ENCODE measurements around the gene ELFN1.

ELFN1 gene

DNA sequence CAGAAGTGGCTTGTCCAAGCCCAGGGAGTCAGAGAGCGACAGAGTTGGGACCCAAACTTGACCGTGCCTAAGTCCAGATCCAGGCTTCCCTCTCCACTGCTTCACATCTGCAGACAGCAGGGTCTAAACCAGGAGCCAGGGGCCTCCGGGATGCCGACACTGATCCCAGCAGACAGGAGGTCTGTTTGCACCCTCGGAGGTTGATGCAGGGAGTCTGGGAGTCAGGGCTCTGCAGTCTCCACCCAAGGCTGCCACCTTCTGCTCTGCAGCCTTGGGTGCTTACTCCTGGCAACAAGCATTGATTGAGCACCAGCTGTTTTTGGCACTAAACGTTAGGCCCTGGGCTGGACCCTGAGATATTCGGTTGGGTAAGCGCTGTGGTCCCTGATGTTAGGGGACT is 21.0 kb downstream of the ELFN1 start:
- no peak overlapping the region for H3K4me3 ChIP-seq (ENCODE audit: low read depth, low read length)
- no peak for DNase-seq (ENCODE audit: low read depth)
- no peak for TF ChIP-seq CTCF (IDR thresholded peaks at IDR 0.05; ENCODE audit: insufficient read depth, low read depth, low read length, missing control alignments)

DNA sequence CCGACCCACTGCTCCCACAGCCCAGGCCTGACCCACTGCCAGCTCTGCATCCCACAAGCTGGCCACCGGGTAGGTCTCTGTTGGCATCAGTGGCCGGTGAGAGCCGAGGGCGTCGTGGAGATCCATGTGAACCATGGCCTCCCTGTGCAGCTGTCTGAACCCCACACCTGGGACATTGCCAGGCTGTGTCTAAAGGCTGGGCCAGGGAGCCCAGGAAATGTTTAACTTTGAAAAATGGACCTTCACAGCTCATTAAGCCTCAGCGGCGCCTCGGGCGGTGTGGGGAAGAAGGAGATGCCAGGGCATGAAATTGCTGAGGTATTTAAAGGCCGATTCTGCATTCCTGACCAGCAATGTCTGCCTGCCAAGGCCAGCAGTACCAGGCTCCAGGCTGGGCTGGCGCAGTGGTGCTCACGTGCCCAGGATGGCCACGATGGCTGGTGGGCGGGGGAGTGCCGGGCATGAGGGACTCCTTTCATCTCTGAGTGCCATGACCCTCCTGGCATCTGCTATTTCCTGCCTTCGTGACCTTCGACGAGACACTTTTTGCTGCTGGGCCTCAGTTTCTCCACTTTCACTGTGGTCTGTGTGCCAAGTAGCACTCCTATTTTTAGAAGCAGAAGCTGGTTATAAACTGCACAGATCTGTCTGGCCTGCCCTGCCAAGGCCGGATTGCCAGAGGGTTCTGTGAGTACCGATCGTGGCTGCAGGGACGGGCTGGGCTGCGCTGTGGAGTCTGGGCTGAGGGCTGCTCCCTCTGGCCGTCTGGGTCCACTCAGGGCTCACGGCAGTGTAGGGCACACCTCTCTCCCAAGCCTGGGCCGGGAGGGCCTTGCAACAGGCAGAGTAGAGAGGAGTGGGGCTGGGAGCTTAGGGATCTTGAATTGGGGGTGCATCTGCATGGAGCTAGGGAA is 21.8 kb downstream of the ELFN1 start:
- no peak for TF ChIP-seq CTCF (IDR thresholded peaks at IDR 0.05; ENCODE audit: insufficient read depth, low read depth, low read length, missing control alignments)
- H3K4me3 ChIP-seq (ENCODE audit: low read depth, low read length): no peak overlapping the region
- DNase-seq (ENCODE audit: low read depth): no peak

GRCh38 chr7:1692515-1693418 is 22.7 kb downstream of the ELFN1 start:
- no peak overlapping the region for H3K4me3 ChIP-seq (ENCODE audit: low read depth, low read length)
- no peak for TF ChIP-seq CTCF (IDR thresholded peaks at IDR 0.05; ENCODE audit: insufficient read depth, low read depth, low read length, missing control alignments)
- DNase-seq (ENCODE audit: low read depth): no peak

GRCh38 chr7:1693419-1693990 is 23.4 kb downstream of the ELFN1 start:
- H3K4me3 ChIP-seq (ENCODE audit: low read depth, low read length): no peak overlapping the region
- no peak for TF ChIP-seq CTCF (IDR thresholded peaks at IDR 0.05; ENCODE audit: insufficient read depth, low read depth, low read length, missing control alignments)
- DNase-seq (ENCODE audit: low read depth): no peak

GRCh38 chr7:1693991-1694524 is 24.0 kb downstream of the ELFN1 start:
- no peak for DNase-seq (ENCODE audit: low read depth)
- H3K4me3 ChIP-seq (ENCODE audit: low read depth, low read length): no peak overlapping the region
- no peak for TF ChIP-seq CTCF (IDR thresholded peaks at IDR 0.05; ENCODE audit: insufficient read depth, low read depth, low read length, missing control alignments)

- no peak for DNase-seq (ENCODE audit: low read depth)
- no peak for TF ChIP-seq CTCF (IDR thresholded peaks at IDR 0.05; ENCODE audit: insufficient read depth, low read depth, low read length, missing control alignments)
- no peak overlapping the region for H3K4me3 ChIP-seq (ENCODE audit: low read depth, low read length)
Observed at GRCh38 chr7:1694611-1695511, 24.8 kb downstream of the ELFN1 start.

Measured in GM12865 (cell line).